Stimulated activated CD8-positive, alpha-beta memory T cell treated with anti-CD3 and anti-CD28 coated beads, Interleukin-15, amount 100 ng/mL, for 48 hours (primary cell): Measurements from ENCODE around the gene KANK3.
"Not testable (repeated sequence)": the region's sequence is repeated elsewhere in the genome, so short reads cannot be mapped to it uniquely, and the experiment has no call there.

ENCODE experiments used
- DNase-seq, 2 donors: peaks; one replicate each; pipeline ENCODE4 v3.0.0-alpha.2; 2020; ENCODE audit warnings: low read depth in 2 of 2

The KANK3 gene

GRCh38 chr19:8320564-8321066 is 22.4 kb downstream of the KANK3 start:
- no peak for DNase-seq

GRCh38 chr19:8319807-8320520 is 23.1 kb downstream of the KANK3 start:
- no peak for DNase-seq

- DNase-seq = not testable (repeated sequence)
Measured at GRCh38 chr19:8318835-8319234, 24.2 kb downstream of the KANK3 start.

GRCh38 chr19:8316351-8317125 is 26.5 kb downstream of the KANK3 start:
- no peak for DNase-seq

- not testable (repeated sequence) for DNase-seq
Measured at GRCh38 chr19:8314981-8315640, 28.0 kb downstream of the KANK3 start.

- no peak for DNase-seq
Measured at GRCh38 chr19:8311461-8312260, 31.4 kb downstream of the KANK3 start.

- no peak for DNase-seq
Measured at GRCh38 chr19:8310342-8311055, 32.6 kb downstream of the KANK3 start.

GRCh38 chr19:8308891-8309291 is 34.2 kb downstream of the KANK3 start:
- no peak for DNase-seq

- peak; percentile 81 to 83 for DNase-seq
Measured at GRCh38 chr19:8307965-8308866, 34.8 kb downstream of the KANK3 start, which contains the start of gene CD320. CD320 (minus strand) TSS chr19:8308358; CDS start chr19:8308290, 68 bp downstream.

GRCh38 chr19:8307400-8307964 is 35.6 kb downstream of the KANK3 start:
- DNase-seq = no peak

GRCh38 chr19:8306235-8307054 is 36.6 kb downstream of the KANK3 start:
- DNase-seq = no peak

- DNase-seq = no peak
Measured at GRCh38 chr19:8305798-8306197, 37.3 kb downstream of the KANK3 start.

- DNase-seq = no peak
Measured at GRCh38 chr19:8304841-8305621, 38.0 kb downstream of the KANK3 start.

- no peak for DNase-seq
Measured at GRCh38 chr19:8302734-8303133, 40.3 kb downstream of the KANK3 start.

- no peak for DNase-seq
Measured at GRCh38 chr19:8302357-8302691, 40.7 kb downstream of the KANK3 start.

GRCh38 chr19:8291337-8291736 is 51.7 kb downstream of the KANK3 start:
- not testable (repeated sequence) for DNase-seq

GRCh38 chr19:8276508-8276907 is 66.6 kb downstream of the KANK3 start:
- not testable (repeated sequence) for DNase-seq
